Measurements from ENCODE around the gene NDRG2.
A peak's percentile ranks its signal among the peaks of the same experiment; 100 is the strongest.

Gene NDRG2

DNA sequence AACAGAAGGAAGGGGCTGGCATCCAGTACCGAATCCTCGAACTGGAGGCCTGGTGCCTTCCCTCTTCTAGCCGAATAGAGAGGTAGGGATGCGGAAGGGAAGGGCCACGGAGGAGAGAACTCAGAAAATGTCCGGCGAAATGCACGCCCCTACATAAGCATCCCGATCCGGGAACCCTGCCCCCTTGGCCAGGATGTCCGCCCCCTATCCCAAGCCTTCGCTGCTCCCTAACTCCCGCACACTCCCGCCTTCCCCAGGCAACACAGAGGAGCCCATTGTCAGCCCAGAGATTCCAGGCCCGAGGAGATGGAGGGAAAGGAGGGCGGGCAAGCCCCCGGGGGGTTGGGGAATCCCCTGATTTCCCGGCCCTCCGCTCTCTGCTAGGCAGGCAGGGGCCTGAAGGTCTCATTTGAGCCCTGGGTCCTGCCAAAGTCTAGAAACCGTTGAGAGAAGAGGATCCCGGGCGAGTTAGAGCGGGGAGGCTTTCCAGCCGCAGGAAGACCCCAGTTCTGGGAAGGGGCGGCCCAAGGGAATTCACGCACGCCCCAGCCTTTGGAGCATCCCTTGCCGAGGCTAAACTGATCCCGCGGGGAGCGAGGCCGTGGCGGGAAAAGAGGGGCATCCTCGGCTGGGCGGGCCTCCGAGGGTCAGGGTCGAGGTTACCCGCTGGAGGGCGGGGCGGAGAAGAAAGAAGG lies 44.7 kb upstream of the NDRG2 start (continued):
- TF ChIP-seq, protein P1, sequence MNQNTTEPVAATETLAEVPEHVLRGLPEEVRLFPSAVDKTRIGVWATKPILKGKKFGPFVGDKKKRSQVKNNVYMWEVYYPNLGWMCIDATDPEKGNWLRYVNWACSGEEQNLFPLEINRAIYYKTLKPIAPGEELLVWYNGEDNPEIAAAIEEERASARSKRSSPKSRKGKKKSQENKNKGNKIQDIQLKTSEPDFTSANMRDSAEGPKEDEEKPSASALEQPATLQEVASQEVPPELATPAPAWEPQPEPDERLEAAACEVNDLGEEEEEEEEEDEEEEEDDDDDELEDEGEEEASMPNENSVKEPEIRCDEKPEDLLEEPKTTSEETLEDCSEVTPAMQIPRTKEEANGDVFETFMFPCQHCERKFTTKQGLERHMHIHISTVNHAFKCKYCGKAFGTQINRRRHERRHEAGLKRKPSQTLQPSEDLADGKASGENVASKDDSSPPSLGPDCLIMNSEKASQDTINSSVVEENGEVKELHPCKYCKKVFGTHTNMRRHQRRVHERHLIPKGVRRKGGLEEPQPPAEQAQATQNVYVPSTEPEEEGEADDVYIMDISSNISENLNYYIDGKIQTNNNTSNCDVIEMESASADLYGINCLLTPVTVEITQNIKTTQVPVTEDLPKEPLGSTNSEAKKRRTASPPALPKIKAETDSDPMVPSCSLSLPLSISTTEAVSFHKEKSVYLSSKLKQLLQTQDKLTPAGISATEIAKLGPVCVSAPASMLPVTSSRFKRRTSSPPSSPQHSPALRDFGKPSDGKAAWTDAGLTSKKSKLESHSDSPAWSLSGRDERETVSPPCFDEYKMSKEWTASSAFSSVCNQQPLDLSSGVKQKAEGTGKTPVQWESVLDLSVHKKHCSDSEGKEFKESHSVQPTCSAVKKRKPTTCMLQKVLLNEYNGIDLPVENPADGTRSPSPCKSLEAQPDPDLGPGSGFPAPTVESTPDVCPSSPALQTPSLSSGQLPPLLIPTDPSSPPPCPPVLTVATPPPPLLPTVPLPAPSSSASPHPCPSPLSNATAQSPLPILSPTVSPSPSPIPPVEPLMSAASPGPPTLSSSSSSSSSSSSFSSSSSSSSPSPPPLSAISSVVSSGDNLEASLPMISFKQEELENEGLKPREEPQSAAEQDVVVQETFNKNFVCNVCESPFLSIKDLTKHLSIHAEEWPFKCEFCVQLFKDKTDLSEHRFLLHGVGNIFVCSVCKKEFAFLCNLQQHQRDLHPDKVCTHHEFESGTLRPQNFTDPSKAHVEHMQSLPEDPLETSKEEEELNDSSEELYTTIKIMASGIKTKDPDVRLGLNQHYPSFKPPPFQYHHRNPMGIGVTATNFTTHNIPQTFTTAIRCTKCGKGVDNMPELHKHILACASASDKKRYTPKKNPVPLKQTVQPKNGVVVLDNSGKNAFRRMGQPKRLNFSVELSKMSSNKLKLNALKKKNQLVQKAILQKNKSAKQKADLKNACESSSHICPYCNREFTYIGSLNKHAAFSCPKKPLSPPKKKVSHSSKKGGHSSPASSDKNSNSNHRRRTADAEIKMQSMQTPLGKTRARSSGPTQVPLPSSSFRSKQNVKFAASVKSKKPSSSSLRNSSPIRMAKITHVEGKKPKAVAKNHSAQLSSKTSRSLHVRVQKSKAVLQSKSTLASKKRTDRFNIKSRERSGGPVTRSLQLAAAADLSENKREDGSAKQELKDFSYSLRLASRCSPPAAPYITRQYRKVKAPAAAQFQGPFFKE (tag by site-specific recombination; IDR thresholded peaks at IDR 0.05; ENCODE audit: borderline replicate concordance), result no peak
- TF ChIP-seq ZNF10 (tag by site-specific recombination; IDR thresholded peaks at IDR 0.05) (no peak), SP7 (tag by site-specific recombination; IDR thresholded peaks at IDR 0.05) (peak; percentile 29; the same call in 1 of the 2 replicates), ZNF175 (tag by site-specific recombination; IDR thresholded peaks at IDR 0.05) (no peak), ZNF548 (tag by site-specific recombination; IDR thresholded peaks at IDR 0.05) (no peak), ZNF544 (tag by site-specific recombination; IDR thresholded peaks at IDR 0.05) (no peak), ZEB2 (tag by site-specific recombination; IDR thresholded peaks at IDR 0.05) (peak; percentile 34), ZNF223 (tag by site-specific recombination; IDR thresholded peaks at IDR 0.05) (no peak), PRDM1 (tag by site-specific recombination; IDR thresholded peaks at IDR 0.05) (no peak), ZNF555 (tag by site-specific recombination; conservative IDR thresholded peaks at IDR 0.05) (no peak), ZNF658 (tag by site-specific recombination; IDR thresholded peaks at IDR 0.05) (no peak), ZNF621 (tag by site-specific recombination; IDR thresholded peaks at IDR 0.05) (no peak), ZNF596 (tag by site-specific recombination; IDR thresholded peaks at IDR 0.05) (no peak), ZNF202 (tag by site-specific recombination; IDR thresholded peaks at IDR 0.05; ENCODE audit: borderline replicate concordance) (no peak), ZNF521 (tag by site-specific recombination; IDR thresholded peaks at IDR 0.05) (no peak)
- TF ChIP-seq, protein P2, sequence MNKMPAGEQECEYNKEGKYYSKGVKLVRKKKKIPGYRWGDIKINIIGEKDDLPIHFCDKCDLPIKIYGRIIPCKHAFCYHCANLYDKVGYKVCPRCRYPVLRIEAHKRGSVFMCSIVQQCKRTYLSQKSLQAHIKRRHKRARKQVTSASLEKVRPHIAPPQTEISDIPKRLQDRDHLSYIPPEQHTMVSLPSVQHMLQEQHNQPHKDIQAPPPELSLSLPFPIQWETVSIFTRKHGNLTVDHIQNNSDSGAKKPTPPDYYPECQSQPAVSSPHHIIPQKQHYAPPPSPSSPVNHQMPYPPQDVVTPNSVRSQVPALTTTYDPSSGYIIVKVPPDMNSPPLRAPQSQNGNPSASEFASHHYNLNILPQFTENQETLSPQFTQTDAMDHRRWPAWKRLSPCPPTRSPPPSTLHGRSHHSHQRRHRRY (tag by site-specific recombination; IDR thresholded peaks at IDR 0.05), result no peak

GRCh38 chr14:21068521-21069387 lies 43.9 kb upstream of the NDRG2 start:
- no peaks in the 10 kb centered on the region for H3K9me3 ChIP-seq (ENCODE audit: control insufficient read depth, insufficient read depth, low read depth, low read length)
- CTCF ChIA-PET, result interaction anchor here (0.6 to 5.0 kb wide), 15 partner anchors 9 to 217 kb away, joined by 3 to 131 read pairs (median 7); partner anchors contain the start of genes RNASE7 and TMEM253
- H3K4me3 ChIP-seq (ENCODE audit: low read depth, low read length), result no peak overlapping the region
- H3K27ac ChIP-seq (ENCODE audit: extremely low read depth, low read depth, low read length), result no peak overlapping the region; the same call in 1 of the 2 replicates
- H3K4me1 ChIP-seq (ENCODE audit: control insufficient read depth, insufficient read depth, low read length), result peaks cover 16% of the 10 kb centered on the region
- H3K36me3 ChIP-seq (ENCODE audit: control insufficient read depth in 2 of 2, insufficient read depth in 1 of 2, low read length in 2 of 2), result peaks cover 0 to 10% of the 10 kb centered on the region in 2 experiments; a peak in 1 of 3 replicates
- POLR2A ChIA-PET, result interaction anchor here (1.0 to 1.6 kb wide), 5 partner anchors 19 to 54 kb away, joined by 3 to 8 read pairs (median 5); no protein-coding TSS in a partner anchor
- 0 out of 2 replicates have a peak, but pooled peaks have one; percentile 51 for TF ChIP-seq ZEB2 (tag by site-specific recombination; IDR thresholded peaks at IDR 0.05)
- TF ChIP-seq, protein P3, sequence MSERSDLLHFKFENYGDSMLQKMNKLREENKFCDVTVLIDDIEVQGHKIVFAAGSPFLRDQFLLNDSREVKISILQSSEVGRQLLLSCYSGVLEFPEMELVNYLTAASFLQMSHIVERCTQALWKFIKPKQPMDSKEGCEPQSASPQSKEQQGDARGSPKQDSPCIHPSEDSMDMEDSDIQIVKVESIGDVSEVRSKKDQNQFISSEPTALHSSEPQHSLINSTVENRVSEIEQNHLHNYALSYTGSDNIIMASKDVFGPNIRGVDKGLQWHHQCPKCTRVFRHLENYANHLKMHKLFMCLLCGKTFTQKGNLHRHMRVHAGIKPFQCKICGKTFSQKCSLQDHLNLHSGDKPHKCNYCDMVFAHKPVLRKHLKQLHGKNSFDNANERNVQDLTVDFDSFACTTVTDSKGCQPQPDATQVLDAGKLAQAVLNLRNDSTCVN (tag by site-specific recombination; optimal IDR thresholded peaks at IDR 0.05), result peak; percentile 9
- peak; percentile 95 for TF ChIP-seq ZNF341 (tag by site-specific recombination; IDR thresholded peaks at IDR 0.05; ENCODE audit: low read depth)
- TF ChIP-seq ZFHX2 (tag by site-specific recombination; conservative IDR thresholded peaks at IDR 0.05), result no peak
- TF ChIP-seq, protein P1 (tag by site-specific recombination; IDR thresholded peaks at IDR 0.05; ENCODE audit: borderline replicate concordance), result no peak
- peak; percentile 32; the same call in 1 of the 2 replicates for TF ChIP-seq GLIS2 (tag by site-specific recombination; IDR thresholded peaks at IDR 0.05)
